Mesodermal cell (in vitro differentiated cells): Measurements from ENCODE around the gene PPP1R16B. TPM values are rescaled to one million over a fixed set of nuclear protein-coding genes. Genes with fewer than 3 reads are reported as not detected.

ENCODE experiments used
- H3K27ac ChIP-seq: 2 replicates; pipeline ENCODE4 v1.7.0; 2013; ENCODE audit warnings: mild to moderate bottlenecking, low read depth, low read length, moderate library complexity; ENCODE audit not compliant: severe bottlenecking
- H3K36me3 ChIP-seq: 2 replicates; pipeline ENCODE4 v1.7.1; 2013; ENCODE audit warnings: mild to moderate bottlenecking, low read length, moderate library complexity; ENCODE audit not compliant: control insufficient read depth, insufficient read depth
- H3K4me1 ChIP-seq: one replicate; pipeline ENCODE4 v1.7.1; 2013; ENCODE audit warnings: mild to moderate bottlenecking, low read length; ENCODE audit not compliant: insufficient read depth, control insufficient read depth, poor library complexity, severe bottlenecking
- H3K4me3 ChIP-seq: 2 replicates; pipeline ENCODE4 v1.7.0; 2013; ENCODE audit warnings: low read length, control low read depth, mild to moderate bottlenecking; ENCODE audit not compliant: insufficient read depth, poor library complexity, severe bottlenecking; ENCODE audit errors: extremely low read depth
- H3K9me3 ChIP-seq: 2 replicates; pipeline ENCODE4 v1.7.1; 2013; ENCODE audit warnings: mild to moderate bottlenecking, low read length, moderate library complexity; ENCODE audit not compliant: control insufficient read depth
- WGBS, 2 experiments: methylation state at CpG; one replicate each; pipeline ENCODE4 v1.1.5; 2013; ENCODE audit warnings: missing lambda C conversion rate in 2 of 2; ENCODE audit not compliant: insufficient coverage in 2 of 2; 5-methylcytosine and 5-hydroxymethylcytosine counted together
- polyA plus RNA-seq, 2 experiments: library from polyadenylated mRNA; stranded (reverse); fragments of 50-300 nt; gene quantifications; one replicate each; pipeline ENCODE4 v1.2.3, GENCODE V29; 2013

PPP1R16B gene
- polyA plus RNA-seq (2013, experiment 1 of 2) = 5.4 TPM
- polyA plus RNA-seq (2013, experiment 2 of 2) = 3.6 TPM

- H3K36me3 ChIP-seq = no peaks in the 10 kb centered on the region
- peak within 1 kb of the TSS; percentile 57 for H3K4me3 ChIP-seq
- H3K27ac ChIP-seq = peak within 1 kb of the TSS; percentile 80
- peaks cover 12% of the 10 kb centered on the region for H3K4me1 ChIP-seq
- 0% methylated on average over 27 to 32 of the region's 40 CpGs for WGBS, 2 experiments
- no peaks in the 10 kb centered on the region for H3K9me3 ChIP-seq
Measured at GRCh38 chr20:38805502-38805957, at the start of gene PPP1R16B. Gene PPP1R16B (plus strand): TSS chr20:38805697. CDS start chr20:38835926, 30,229 bp downstream.

DNA sequence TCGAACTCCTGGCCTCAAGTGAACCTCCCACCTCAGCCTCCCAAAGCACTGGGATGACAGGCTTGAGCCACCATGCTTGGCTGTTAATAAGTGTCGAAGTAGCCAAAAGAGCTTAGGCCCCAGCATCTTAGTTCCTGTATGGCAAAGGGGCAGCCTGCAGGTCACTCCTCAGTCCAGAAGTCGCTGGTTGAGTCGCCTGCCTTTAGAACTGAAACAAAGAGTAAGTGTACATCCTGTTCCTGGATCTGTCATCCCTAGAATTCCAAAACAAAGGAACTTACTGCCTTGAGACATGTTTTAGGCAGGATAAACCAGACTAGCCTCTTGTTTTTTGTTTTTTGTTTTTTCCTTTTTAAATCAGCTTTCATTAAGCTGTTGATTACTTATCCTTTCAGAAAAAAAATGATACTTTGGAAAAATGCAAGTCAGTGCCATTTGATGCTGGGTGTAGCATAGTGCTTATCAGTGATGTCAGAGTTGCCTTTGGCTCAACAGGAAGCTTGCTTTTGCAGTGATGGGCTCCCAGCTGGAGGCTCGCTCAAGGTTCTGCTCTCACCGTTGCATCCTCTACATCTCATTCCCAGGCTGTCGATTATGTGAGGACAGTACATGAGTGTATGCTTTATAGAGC, 48.2 kb upstream of the PPP1R16B start:
- peaks cover 61% of the 10 kb centered on the region for H3K36me3 ChIP-seq
- H3K4me1 ChIP-seq = no peaks in the 10 kb centered on the region
- H3K4me3 ChIP-seq = no peak overlapping the region
- 83 to 92% methylated on average over 4 of the region's 7 CpGs for WGBS, 2 experiments
- peak overlapping the region; percentile 67 for H3K27ac ChIP-seq
- H3K9me3 ChIP-seq = no peaks in the 10 kb centered on the region

GRCh38 chr20:38759106-38759505, 46.4 kb upstream of the PPP1R16B start:
- 94 to 96% methylated on average over 7 of the region's 7 CpGs for WGBS, 2 experiments
- H3K4me3 ChIP-seq = no peak overlapping the region
- H3K36me3 ChIP-seq = peaks cover 62% of the 10 kb centered on the region
- H3K9me3 ChIP-seq = no peaks in the 10 kb centered on the region
- peaks cover 3% of the 10 kb centered on the region for H3K4me1 ChIP-seq
- H3K27ac ChIP-seq = no peak overlapping the region

- no peak overlapping the region for H3K27ac ChIP-seq
- peaks cover 10% of the 10 kb centered on the region for H3K4me1 ChIP-seq
- WGBS, 2 experiments = 93 to 95% methylated on average over 3 of the region's 4 CpGs
- H3K9me3 ChIP-seq = no peaks in the 10 kb centered on the region
- H3K36me3 ChIP-seq = peaks cover 53% of the 10 kb centered on the region
- no peak overlapping the region for H3K4me3 ChIP-seq
Measured at GRCh38 chr20:38760978-38761377, 44.5 kb upstream of the PPP1R16B start.

DNA sequence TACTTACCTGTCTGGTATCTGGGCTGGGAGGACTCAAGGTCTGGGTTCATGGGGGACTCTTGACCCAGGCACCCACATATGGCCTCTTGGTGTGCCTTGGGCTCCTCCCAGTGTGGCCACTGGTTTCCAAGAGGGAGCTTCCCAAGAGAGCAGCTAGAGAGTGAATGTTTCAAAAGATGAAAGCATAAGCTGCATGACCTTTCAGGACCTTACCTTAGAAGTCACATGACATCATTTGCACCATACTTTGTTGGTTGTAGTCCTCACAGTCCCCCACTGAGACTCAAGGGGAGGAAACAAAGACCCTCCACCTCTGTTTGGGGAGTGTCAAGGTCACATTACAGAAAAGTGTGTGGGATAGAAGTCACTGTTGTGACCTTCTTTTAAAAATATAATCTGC, 43.3 kb upstream of the PPP1R16B start:
- H3K27ac ChIP-seq = no peak overlapping the region
- no peaks in the 10 kb centered on the region for H3K9me3 ChIP-seq
- H3K4me1 ChIP-seq = peaks cover 10% of the 10 kb centered on the region
- H3K4me3 ChIP-seq = no peak overlapping the region
- peaks cover 48% of the 10 kb centered on the region for H3K36me3 ChIP-seq

DNA sequence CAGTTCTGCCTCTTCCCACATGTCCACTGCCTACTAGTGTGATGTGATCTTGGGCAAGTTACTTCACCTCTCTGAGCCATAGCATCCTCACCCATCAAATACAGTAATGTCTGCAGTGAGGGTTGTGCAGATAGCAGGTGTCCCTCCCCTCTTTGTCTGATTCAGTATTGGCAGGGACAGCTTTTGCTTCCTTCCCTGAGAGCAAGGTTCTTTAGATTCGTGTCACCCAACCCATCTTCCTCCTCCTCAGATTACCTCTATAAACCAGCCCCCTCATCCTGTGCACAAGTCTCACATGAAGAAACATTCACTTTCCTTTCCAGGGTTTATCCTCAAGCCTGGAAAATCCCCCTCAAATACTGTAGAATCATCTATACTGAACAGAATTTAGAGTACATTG, 41.9 kb upstream of the PPP1R16B start:
- Histone ChIP-seq H3K36me3 (peaks cover 55% of the 10 kb centered on the region), H3K4me3 (no peak overlapping the region), H3K4me1 (peaks cover 10% of the 10 kb centered on the region), H3K27ac (no peak overlapping the region), H3K9me3 (no peaks in the 10 kb centered on the region)
- WGBS, 2 experiments = 88 to 100% methylated on average over 1 of the region's 1 CpG

GRCh38 chr20:38764567-38765318, 40.8 kb upstream of the PPP1R16B start:
- Histone ChIP-seq H3K36me3 (peaks cover 53% of the 10 kb centered on the region), H3K27ac (no peak overlapping the region), H3K4me3 (no peak overlapping the region), H3K9me3 (no peaks in the 10 kb centered on the region), H3K4me1 (peaks cover 10% of the 10 kb centered on the region)
- 82 to 89% methylated on average over 9 of the region's 11 CpGs for WGBS, 2 experiments

DNA sequence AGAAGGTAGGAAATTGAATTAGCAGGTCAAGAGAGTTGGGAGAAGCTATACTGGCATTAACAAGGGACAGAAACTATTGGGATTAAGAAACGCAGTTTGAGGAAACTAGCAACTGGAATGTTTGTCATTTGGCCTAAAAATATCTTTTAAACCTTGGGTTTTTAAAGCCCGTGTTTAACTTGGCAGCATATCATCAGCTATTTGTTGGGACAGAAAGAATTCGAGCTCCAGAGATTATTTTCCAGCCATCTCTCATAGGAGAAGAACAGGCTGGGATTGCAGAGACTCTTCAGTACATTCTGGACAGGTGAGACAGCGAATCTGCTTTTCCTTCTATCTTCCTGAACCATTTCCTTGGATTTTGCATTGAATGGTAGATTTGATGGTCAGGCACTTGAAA, 39.4 kb upstream of the PPP1R16B start:
- Histone ChIP-seq H3K9me3 (no peaks in the 10 kb centered on the region), H3K36me3 (peaks cover 51% of the 10 kb centered on the region), H3K4me1 (peaks cover 10% of the 10 kb centered on the region), H3K4me3 (no peak overlapping the region), H3K27ac (no peak overlapping the region)
- 86 to 94% methylated on average over 3 to 4 of the region's 4 CpGs for WGBS, 2 experiments

GRCh38 chr20:38769376-38770295, 35.9 kb upstream of the PPP1R16B start:
- Histone ChIP-seq H3K36me3 (peaks cover 75% of the 10 kb centered on the region), H3K4me1 (peaks cover 2% of the 10 kb centered on the region), H3K4me3 (no peak overlapping the region), H3K9me3 (no peaks in the 10 kb centered on the region), H3K27ac (no peak overlapping the region)
- WGBS, 2 experiments = 90 to 95% methylated on average over 6 to 10 of the region's 13 CpGs

DNA sequence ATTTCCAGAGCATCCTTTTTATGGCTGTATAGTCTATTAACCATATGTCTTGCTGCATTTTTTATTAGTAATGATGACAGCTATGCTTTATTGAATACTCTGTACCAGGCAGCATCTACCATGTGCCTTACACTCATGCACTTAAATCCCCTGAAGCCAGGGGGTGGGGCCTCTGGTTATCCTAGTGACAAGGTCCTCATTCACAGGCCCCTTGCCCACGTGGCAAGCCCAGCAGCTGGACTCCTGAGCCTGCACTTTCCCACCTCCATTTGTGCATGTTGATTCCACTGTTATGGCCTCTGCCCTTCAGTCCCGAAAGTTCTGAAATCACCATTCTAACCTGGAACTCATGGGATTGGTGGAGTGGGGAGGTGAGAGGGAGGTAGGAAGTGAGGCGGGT, 35.0 kb upstream of the PPP1R16B start:
- WGBS, 2 experiments = 95% methylated on average over 2 of the region's 3 CpGs; no CpG with 5 or more reads in 1 of the 2 experiments
- Histone ChIP-seq H3K4me1 (no peaks in the 10 kb centered on the region), H3K36me3 (peaks cover 79% of the 10 kb centered on the region), H3K4me3 (no peak overlapping the region), H3K9me3 (no peaks in the 10 kb centered on the region), H3K27ac (no peak overlapping the region)
